Stimulated activated CD4-positive, alpha-beta T cell treated with anti-CD3 and anti-CD28 coated beads, TNF-alpha, amount 100 ng/mL, for 4 hours (primary cell): ENCODE data around the gene PDE4D.

Experiments
- DNase-seq, 3 experiments: peaks; one replicate each; pipeline ENCODE4 v3.0.0-alpha.2; 2020; ENCODE audit warnings: low read depth in 3 of 3

Gene PDE4D

DNA sequence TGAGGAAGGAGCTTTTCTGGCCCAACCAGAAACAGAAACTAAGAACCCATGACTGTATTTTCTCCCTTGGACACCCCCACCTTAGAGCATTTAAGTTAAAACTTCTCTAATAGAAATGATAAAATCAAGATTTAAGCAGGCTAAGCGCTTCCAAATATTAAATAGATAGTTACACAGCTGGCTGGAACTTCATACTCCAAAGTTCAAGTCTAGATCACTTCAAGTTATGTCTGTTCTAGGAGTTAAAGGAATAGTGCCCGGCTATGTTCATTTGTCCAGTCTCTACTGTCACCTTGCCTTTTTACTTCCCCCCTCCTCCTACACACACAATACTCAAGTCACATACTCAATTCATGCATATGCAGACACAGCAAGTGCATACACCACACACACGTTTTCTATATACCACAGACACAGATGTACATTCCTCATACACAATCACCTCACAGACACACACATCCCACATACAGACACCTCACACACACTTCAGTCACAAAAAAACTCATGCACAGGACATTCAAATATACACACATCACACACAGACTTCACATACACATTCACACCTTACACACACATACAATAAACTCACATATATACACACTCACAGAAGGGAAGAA lies 237.7 kb downstream of the PDE4D start:
- DNase-seq = no peak

GRCh38 chr5:59654691-59655090 lies 238.8 kb downstream of the PDE4D start:
- no peak for DNase-seq

DNA sequence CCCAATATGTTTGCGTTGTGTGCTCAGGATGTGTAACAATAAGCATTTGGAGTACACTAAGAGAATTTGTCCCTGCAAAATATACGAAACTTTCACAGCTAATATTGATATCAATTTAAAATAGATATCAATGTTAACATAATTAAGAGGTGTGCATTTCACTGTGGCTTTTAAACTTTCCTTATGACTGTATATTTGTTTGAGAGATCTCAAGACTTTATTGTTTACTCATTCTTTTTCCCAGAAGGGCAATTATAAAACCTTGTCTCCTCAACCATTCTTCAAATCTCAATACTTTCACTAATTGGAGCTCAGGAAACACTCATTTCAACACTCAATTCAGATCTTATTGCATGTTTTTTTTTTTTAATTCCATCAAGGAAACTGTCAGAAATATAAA lies 241.1 kb downstream of the PDE4D start:
- no peak for DNase-seq

- no peak for DNase-seq
These were observed 244.3 kb downstream of the PDE4D start for GRCh38 chr5:59648949-59649921.

DNA sequence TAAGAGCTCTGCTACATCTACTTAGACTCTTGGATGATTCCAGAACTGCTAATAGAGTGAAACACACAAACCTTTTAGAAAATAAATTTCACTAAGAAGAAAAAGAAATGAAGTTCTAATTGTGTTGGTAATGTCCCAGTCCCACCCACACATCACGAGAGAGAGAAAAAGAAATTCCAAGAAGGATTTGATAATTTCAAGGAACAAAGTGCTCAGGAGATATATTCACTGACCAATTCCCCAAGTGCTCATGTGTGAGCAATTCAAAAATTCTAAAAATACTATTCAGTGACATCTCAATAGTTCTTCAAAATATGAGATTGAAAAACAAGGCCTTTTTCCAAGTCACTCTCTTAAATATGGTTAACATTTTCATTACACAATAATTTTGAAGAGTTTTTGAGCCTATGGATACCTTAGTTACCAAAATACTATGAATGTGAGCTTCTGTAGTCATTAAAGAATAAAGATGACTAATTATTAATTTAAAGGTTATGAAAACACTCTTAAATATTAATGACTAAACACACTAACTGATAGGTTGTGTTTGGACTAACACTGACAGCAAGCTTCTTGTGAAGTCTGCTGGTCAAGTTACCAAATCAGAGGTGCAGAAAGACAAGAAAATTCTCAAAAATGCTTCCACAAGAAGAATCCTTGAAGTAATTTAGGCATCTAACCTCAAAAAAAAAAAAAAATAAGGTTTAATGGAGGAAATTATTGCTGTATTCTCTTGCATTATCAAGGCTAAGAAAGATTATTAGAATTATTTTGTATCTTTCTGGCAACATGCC lies 245.3 kb downstream of the PDE4D start:
- DNase-seq = no peak

GRCh38 chr5:59645380-59645779 lies 248.1 kb downstream of the PDE4D start:
- no peak for DNase-seq

- no peak for DNase-seq
These were observed 253.1 kb downstream of the PDE4D start for GRCh38 chr5:59640411-59640810.

DNA sequence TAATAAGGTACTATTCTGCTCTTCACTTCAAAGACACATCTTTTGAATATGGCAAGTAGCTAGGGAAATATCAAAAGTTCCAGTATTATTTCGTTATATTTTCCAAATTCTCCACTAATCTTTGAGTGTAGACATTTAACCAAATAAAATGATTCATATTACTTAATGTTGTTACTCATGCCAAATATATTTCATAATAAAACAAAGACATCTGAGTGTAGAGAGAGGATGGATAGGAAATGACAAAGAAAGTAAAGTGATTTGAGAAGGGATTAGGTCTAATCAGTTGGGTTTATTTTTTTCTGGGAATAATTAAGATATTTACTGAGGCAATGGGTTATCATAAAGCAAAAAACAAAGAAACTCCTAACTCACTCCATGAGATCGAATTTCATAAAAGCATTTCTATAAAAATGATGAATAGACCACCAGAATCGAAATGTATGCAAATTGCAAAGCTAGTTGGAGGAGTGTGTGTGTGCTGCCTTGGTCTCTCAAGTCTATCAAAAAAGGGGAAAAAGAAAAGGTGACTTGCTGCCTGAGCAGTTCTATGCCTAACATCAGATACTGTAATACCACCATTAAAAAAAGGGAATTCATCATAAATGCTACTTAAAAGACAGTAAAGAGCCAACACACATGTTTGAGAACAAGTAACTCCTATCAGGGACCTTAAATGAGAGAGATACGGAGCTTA lies 255.5 kb downstream of the PDE4D start:
- DNase-seq = no peak

GRCh38 chr5:59629561-59629960 lies 264.0 kb downstream of the PDE4D start:
- DNase-seq = no peak

- DNase-seq = no peak
These were observed 265.3 kb downstream of the PDE4D start for GRCh38 chr5:59628062-59628828.

GRCh38 chr5:59624898-59625297 lies 268.6 kb downstream of the PDE4D start:
- no peak for DNase-seq

DNA sequence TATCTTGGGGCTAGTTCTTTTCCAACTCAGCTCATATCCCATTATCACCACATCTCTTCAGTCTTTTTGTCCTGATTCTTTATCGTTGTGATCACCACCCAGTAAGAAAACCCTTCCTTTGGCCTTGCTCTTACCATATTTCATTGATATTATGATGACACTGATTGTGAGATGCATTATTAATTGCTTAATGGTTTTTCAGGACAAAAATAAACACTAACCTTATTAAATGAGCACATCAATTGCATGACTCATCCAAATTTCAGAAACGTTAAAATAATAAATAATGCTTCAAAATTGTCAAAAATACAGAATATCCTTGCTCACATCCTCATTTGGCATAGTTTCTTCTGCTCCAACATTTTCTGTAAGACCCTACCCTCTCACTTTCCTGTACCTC lies 270.7 kb downstream of the PDE4D start:
- DNase-seq = no peak

GRCh38 chr5:59621477-59621876 lies 272.0 kb downstream of the PDE4D start:
- no peak for DNase-seq

DNA sequence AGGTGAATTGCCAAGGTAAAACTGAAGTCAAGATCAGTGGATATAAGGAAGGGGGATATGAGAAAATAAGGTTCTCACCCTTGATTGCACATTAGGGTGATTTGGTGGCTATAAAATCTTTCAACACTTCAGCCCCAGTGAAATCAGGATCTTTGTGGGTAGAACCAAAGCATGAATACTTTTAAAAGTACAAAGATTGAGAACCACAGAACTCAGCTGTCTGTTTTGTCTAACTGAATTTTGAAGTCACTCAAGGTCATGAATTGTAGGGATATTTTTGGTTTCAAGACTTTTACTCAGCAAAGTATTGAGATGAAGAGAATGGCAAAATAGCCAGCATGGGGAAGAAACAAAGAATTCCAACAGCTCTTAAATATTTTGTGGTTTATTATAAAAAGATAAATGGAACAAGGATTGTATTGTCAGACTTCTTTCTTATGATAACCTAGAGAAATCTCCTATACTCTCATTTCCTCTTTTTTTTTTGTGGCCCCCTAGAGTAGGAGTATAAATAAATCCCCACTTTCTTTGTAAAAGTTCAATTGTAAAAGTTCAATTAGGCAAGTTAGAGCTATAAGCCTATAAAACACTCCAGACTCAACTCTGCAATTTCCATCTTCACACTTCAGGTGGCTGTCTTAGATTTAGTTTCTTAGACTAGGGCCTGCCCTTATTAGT lies 272.9 kb downstream of the PDE4D start:
- DNase-seq = no peak

- no peak for DNase-seq
These were observed 274.9 kb downstream of the PDE4D start for GRCh38 chr5:59618644-59619043.

- no peak for DNase-seq
These were observed 276.2 kb downstream of the PDE4D start for GRCh38 chr5:59617186-59617771.

DNA sequence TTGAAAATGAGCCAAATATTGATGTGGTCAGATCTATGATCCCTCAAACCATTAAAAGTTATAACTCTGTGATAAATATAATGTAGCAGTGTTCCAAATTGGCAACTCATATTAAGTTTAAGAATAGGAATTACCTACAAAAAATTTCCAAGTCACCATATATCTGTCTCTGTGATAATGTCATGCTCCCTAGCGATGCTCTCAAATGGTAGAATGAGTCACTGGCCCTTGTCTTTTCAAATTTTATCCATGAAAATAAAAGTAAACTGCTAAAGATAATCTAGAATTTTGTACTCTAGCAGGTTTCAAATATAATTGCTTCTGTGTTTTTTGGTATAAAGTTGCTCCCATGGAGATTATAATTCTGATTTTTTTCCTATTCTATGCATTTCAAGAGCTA lies 277.1 kb downstream of the PDE4D start:
- DNase-seq = no peak

DNA sequence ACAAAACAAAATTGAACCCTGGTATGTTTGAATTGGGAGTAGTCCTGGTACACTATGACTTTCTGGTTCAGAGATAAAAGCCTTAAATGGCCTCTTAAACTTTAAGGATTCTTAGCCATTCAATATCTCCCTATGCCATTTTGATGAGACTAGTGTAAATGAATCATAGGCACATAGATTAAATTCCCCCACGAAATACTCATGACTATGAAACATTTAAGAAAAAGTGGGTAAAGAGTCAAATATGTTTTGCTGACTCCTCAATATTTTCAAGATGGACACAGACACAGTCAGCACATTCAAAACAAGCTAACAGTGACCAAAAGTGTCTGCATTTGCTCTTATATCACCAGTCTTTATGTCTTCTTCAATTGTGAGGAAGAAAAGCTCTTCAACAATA lies 278.3 kb downstream of the PDE4D start:
- no peak for DNase-seq

- no peak for DNase-seq
These were observed 283.8 kb downstream of the PDE4D start for GRCh38 chr5:59609501-59610265.
